Dedifferentiated amniotic fluid mesenchymal stem cell (primary cell): Measurements from ENCODE around the gene RAB3C.

Experiments
- DNase-seq: peaks from one replicate; pipeline ENCODE4 v3.0.0-alpha.2; 2016; ENCODE audit errors: extremely low spot score

RAB3C gene

DNA sequence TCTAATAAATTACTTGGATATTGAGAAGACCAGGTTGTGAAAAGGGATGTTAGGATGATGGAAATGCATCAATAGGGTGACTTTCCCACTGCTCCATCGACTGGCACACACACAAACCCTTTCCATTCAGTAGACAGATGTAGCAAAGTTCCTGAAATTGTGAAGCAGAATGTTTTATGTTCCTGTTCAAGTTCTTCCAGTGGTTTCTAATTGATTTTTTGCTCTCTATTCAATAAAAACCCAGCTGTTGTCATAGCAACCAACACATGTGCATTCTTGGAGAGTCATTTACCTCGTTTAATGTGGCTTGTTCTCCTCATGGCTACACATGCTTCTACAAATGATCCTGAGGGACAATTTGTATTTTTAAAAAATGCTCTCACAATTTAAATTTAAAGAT, 244.6 kb downstream of the RAB3C start:
- no peak for DNase-seq

DNA sequence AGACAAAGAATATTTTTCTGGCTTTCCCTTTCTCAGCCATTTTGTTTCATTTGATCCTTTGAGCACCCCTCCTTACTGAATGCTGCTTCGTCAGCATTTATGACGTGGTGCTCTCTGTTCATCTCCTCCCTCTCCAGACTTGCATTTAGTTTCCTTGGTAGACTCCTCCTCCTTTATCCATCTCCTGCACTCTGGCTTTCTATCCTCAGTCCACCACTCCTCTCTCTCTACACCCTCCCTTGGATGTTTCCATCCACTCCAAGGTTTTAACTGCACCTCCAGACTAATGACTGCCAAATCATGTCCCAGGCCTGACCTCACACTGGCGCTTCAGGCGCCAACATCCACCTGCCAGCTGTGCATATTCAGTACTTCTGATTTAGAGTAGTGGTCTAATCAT, 245.4 kb downstream of the RAB3C start:
- no peak for DNase-seq

DNA sequence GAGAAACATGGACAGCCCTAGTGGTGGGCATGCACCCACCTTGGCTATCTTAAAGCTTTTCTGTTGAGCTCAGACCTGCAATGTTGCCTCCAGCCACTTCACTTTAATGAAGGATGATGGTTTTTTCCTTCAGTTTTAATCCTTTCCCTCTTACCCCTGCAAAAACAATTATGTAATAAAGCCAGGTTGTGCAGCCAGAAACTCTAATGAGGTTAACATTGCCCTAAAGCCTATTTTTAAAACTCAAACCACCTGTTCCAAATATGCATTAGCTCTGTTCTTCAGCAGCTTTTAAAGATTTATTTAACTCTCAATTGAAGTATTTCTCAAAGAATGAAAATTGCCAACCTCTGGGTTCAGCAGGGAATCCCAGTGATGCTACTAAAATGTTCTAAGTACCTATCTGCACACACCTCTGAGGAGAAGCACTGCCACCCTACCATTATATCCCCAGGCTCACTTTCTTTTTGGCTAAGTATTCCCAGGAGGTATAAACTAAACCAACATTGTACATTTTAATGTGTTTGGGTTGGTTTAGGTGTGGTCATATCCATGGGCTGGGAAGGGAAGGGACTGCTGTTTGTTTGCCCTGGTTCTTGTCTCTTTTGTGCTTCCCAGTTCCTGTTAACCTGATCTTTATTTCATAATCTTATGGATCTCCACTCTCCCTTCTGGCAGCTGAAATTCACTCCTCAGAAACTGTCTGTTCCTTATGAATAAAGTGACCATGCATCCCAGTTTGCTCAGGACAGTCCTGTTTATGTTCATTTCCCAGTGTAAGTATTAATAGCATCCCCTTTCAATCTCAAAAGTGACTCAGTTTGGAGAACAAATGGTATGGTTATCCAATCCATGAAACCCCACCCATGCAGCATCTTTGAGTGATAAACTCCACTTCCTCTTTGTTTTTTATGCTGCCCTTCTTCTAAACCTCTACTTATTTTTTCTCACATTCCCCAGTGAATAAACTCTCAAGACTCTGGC, 251.7 kb downstream of the RAB3C start:
- DNase-seq, result no peak

DNA sequence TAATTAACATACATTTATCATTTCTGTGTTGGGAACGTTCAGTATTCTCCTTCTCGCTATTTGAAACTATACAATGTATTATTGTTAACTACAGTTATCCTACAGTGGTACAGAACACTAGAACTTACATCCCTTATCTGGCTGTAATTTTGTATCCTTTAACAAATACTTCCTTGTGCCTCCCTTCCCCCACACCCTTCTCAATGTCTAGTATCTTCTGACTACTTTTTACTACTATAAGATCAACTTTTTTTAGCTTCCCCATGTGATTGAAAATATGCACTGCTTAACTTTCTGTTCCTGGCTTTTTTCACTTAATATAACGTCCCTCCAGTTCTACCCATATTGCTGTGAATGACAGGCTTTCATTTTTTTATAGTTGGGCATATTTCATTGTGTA, 253.5 kb downstream of the RAB3C start:
- no peak for DNase-seq

DNA sequence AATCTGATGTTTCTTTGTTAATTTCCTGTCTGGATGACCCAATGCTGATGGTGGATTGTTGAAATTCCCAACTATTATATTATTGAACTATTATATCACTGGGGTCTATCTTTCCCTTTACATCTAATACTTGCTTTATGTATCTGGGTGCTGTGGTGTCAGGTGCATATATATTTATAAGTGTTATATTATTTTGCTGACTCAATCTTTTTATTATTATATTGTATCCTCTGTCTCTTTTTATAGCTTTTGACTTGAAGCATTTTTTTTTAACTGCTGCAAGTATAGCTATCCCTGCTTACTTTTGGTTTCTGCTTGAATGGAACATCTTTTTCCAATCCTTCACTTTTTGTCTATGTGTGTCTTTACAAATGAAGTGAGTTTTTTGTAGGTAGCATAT, 255.9 kb downstream of the RAB3C start:
- DNase-seq, result no peak

DNA sequence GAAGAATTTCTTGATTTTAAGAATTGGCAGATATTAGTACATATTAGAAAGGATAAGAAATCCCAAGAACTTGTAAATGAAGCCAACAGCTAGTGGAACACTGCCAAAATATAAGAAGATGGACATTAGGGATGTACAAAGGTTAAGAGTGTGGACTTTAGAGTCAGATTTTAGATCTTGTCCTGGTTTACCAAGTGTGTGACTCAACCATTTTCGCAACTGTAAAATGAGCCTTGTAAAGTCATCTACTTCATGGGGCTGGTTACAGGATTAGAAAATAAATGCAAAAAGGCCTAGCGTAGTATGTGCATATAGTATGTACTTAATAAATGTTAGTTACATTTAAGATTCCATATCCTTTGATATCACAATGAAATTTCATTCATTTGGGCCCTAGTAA, 260.0 kb downstream of the RAB3C start:
- no peak for DNase-seq

DNA sequence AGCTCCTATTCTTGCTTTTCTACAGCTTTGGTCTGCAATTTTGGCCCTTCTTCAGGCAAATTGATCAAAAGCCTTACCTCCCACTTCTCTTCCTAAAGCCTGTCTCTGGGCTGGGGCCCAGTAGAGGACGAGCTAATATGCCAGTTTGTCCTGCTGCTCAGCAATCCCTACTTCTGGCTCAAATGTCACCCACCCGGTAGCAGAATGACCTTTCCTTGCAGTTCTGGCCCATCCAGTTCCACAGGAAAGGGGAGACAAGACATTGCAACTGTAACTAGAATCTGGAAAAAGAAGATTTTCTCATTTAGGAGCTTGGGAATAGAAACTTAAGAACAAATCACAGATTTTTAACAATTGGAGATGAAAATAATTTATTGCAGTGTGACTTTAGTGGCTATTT, 261.5 kb downstream of the RAB3C start:
- DNase-seq, result no peak

DNA sequence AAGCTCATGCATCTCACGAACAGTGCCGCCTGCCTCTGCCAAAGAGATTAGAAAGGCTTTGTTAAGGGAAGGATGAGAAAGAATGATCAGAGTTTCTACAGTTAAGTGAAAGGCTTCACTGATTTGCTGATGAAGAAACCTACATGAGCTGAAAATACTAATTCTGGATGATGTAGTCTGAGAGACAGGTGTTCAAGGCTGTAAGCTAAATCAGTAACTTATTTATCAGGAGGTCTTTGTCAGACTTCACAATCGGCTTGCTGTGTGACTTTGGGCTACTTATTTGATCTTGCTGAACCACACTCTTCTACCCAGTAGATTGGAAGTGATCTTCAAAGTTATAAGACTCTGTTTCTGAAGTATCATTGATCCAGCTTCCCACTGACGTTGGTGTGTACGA, 264.2 kb downstream of the RAB3C start:
- DNase-seq, result no peak

DNA sequence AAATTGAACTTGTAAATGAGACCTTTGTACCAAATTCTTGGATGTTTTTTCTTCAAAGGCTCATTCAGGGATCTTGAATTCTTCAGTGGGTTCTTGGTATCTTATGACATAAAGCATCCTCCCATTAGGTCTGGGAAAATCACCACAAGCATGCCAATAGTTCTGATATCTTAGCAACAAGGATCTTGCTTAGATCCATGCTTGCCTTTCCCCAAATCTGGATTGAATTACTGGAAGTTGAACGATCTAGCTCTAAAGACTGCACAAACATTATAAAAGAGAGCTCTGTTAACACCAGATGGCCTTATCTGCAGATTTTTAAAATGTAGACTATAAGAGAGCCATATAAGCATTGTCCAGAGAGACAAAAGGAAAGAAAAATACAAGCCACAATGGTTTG, 266.3 kb downstream of the RAB3C start:
- DNase-seq, result no peak

DNA sequence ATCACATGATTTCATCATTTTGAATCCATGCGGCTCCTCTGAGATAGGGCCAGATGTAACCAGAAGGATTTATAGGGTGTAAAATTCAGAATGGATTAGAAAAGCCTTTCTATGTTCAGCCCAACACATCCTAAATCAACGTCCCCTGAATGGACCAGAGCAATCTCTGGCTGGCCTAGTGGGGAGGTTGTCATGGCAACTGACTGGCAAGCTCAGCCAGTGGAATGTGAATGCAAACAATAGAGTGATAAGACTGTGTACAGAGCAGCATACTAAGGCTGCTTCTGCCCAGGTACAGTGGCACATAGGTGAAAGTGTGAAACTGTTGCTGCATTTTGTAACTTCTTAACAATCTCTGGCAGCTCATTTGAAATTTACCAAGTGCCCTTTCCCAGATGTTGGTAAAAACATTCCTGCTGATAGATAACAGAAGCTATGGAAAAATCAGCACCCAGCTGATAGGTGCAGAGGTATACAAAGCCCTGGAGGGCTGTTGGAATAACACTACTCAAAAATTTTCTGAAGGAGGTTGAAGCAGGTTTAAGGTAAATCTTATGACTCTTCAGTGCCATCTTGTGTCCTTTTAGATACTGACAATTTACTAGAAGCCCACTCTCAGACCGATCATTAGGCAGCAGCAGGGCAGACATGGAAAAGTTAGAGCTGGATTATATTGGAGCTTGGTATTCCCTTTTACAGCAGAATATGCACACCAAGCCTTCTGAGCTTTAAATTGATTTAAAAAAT, 267.2 kb downstream of the RAB3C start:
- DNase-seq, result peak; percentile 26

DNA sequence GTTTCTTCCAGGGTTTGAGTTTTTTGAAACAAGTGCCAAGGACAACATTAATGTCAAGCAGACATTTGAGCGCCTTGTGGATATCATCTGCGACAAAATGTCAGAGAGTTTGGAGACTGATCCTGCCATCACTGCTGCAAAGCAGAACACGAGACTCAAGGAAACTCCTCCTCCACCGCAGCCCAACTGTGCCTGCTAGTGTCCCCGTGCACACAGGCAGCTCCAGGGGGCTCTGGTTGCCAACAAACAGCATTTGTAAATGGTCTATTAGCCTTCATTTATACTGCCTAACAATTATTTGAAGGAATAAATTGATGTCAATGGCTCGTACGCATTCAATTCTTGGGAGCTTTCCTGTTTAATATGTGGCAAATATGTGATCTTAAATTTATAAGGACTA, 268.3 kb downstream of the RAB3C start:
- no peak for DNase-seq

DNA sequence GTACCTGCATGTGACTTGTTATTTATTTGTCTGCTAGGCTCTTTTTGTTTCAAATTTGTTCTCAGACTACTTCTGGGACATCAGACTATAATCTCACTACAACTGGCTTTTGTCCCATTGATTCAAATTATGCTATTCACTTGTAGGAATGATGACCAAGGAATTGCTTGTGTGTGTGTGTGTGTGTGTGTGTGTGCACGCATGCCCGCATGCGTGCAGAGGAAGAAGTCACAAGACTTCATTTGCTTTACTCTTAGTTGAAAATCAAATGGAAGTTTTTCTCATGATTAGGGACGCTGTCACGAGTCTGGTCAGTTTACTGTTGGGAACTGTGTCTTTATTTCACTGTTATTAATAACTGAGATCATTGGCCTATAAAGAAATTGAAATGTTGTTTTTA, 268.7 kb downstream of the RAB3C start:
- DNase-seq, result no peak

DNA sequence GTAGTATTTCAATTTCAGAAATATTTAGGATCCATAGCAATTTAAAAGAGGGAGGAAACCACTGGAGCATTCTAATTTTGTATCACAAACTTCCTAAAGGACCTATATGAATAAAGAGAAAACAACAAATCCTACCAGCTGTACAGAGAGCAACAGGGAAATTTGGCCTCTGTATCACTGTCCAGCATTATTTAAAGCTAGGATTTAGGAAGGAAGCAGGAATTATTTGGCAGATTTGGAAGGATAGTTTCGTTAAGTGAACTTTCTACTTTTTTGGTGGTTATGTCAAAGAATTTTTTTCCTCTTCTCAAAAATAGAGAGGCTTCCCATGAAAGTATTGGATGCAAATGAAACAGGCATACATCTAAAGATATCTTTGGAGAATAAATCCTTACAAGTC, 269.7 kb downstream of the RAB3C start:
- no peak for DNase-seq

DNA sequence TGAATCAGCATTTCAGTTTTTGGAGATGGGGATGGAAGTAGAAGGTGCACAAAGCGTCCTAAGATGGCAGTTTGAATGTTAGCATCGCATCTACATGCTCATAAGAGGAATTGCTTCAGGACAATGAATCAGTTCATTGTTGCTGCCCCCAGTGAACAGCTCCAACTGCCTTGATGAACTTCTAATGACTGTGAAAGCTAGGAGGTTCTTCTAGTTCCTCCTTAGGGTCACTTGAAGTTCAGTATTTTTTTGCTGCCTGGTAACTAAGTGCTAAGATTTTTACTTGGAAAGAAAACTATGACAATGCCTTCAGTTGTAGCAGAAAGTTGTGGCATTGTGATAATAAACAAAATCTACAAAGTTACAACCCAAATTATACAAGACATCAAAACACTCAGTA, 271.6 kb downstream of the RAB3C start:
- no peak for DNase-seq

DNA sequence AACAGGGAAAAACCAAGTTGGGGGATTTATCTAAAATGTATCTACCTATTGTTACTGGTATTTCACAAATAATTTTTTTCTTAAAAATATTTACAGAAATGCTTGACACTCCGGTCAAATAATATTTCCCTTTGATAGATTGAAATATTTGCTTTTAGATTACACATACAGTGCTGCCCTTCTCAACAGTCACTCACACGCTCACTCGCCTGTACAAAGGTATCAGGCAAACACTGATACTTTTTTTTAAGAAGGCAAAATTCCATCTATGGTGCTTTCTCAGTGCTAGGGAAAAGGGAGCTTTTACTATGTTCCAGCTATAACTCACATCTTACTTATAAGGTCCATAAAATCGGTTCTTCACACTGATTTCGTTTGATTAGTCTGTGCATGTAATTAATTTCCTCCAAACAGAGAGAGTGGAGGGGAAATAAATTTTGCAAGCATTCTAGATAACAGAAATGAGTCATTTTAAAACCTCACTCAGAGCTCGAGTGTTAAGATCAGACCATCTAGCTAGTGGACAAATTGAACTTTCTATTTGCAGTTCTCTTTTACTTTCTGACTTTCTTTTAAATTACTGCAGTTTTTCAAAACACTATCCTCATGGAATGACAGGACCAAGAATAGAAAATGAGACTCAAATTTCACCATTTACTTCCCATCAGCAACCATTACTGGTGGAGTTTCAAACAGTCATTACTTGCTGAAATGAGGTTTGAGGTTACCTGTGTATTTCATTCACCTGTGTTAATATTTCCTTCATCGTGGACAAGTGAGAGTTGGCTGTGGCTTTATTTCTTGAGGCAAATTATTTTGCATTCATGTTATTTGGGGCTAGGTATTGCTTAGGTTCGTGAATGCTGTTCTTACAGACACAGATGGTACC, 273.2 kb downstream of the RAB3C start:
- no peak for DNase-seq

DNA sequence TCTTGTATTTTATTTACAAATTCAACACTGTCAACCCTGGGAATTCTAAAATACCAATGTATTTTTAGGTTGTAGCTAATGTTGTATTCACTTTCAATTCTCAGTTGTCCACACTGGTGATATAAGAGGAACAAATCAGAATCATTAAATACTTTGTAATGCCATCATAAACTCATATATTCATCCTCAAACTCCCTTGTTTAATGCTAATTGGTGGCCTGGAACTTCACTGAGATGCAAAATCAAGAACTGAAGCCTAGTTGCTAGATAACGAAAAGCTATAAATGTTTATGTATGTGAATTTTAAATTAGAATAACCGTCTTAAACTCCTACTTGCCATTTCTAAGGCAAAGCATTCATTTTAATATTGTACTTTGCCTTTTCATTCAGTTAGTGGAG, 274.7 kb downstream of the RAB3C start:
- DNase-seq, result no peak

DNA sequence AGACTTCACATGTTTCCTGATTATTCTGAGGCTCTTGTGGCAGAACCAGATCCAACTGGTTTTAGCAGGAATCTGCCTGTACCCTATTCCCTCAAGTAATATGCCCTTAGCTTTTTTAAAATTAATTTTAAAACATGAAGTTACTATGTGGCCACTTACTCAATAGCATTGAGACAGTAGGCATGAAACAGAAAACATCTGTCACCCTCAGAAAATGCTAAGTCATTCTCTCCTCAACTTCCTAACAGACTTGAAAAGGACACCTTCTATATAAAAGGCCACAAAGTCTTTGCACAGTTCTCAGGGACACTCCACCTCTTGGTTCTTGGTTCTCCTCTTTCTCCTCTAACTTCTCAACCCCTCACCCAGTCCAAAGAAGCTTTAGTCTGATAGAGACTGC, 277.8 kb downstream of the RAB3C start:
- DNase-seq, result no peak

DNA sequence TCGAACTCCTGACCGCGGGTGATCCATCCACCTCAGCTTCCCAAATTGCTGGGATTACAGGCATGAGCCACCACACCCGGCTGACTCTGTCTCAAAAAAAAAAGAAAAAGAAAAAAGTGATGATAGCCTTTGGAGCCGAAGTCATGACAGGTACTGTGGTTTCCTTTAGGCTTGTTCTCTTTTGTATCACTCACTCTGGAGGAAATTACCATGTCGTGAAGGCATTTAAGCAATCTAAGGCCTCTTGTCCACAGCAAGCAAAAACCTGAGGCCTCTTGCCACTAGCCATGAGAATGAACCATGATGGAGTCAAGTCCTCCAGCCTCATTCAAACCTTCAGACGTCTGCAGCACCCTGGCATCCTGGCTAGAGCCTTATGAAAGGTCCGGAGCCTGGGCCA, 286.1 kb downstream of the RAB3C start:
- DNase-seq, result no peak

DNA sequence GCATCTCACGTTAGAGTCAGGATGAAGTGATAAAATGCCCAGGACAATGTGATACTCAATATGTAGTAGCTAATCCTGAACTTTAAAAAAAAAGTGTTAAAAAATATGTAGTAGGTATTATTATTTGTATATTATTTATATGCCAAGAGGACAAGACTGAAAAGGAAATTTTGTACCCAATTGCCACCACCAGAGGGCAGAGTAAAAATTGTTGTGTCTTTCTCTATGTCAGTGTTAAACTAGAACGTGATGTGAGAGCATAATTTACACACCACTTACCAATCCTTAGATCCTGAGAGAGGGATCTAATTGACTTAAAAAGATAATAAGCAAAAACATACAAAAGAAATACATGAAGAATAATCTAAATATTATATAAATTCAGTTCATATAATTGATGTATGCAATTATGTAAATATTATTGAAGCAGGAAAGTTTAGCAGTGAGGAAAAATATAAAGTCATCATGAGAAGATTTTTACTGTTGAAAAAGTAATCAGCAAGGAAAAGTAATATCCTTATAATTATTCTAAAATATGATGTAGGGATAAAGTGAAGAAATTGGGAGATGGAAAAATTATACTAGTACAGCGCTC, 288.9 kb downstream of the RAB3C start:
- DNase-seq, result peak; percentile 38

DNA sequence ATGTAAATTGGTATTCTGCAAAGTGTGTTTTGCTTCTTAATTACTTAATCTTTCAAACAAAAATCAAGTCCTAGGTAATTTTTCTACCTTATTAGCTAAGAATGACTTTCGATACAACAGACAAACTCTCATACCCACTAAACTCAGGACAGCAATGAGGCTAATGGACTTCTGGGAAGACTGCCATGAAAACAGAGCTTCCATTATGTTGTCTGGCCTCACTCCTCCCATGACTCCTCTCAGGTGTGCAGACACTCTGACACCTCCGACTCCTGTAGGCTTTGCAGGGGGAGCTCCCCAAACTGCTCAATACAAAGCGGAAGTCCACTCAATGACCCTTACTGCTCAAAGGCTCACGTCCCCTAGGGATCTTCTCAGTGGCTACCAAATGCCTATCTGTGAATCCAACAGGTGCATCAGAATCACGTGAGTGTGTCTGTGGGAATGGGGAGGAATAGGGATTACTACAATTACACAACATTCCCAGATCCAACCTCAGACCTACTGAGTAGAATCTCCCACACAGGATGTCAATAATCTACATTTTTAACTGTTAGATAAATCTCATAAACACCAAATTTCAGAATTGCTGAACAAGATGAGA, 289.9 kb downstream of the RAB3C start:
- DNase-seq, result no peak

DNA sequence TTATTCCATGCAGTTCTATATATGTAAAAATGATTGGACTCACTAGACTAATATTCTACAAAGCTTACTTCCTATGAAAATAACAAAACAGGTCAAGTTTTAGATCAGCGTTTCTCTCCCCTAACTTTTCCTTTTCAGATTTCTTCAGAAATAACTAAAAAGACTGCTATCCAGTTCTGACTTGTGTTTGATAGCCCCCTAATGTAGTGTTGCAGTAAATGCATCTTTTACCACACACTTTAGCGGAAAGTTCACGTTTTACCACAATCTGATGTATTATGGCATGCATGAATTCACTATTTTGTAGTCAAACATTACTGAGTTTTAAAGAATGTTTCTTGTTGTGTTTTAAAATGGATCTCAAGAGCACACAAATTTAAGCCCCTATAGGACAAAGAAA, 292.7 kb downstream of the RAB3C start:
- DNase-seq, result no peak
